Left kidney (tissue), 2 donors: ENCODE data around the gene OSBPL6. TPM values are rescaled to one million over a fixed set of nuclear protein-coding genes. Genes with fewer than 3 reads are reported as not detected.
A peak's percentile ranks its signal among the peaks of the same experiment; 100 is the strongest.

Experiments
- DNase-seq: peaks from one replicate; pipeline ENCODE4 v3.0.0-alpha.2; 2013
- polyA plus RNA-seq: library from polyadenylated mRNA; unstranded; fragments of 120-200 nt; gene quantifications from one replicate; pipeline ENCODE4 v1.2.1, GENCODE V29; 2013; ENCODE audit not compliant: insufficient read length

Gene OSBPL6
- polyA plus RNA-seq, 1 donor = 7.6 TPM

GRCh38 chr2:178238154-178238521, 43.8 kb downstream of the OSBPL6 start:
- DNase-seq = no peak

GRCh38 chr2:178238750-178239149, 44.4 kb downstream of the OSBPL6 start:
- no peak for DNase-seq

GRCh38 chr2:178241844-178242551, 47.7 kb downstream of the OSBPL6 start:
- peak; percentile 57 for DNase-seq

GRCh38 chr2:178242552-178242883, 48.2 kb downstream of the OSBPL6 start:
- no peak for DNase-seq

- no peak for DNase-seq
Measured at GRCh38 chr2:178243961-178244360, 49.6 kb downstream of the OSBPL6 start.

GRCh38 chr2:178244777-178245176, 50.5 kb downstream of the OSBPL6 start:
- no peak for DNase-seq

GRCh38 chr2:178246696-178247095, 52.4 kb downstream of the OSBPL6 start:
- no peak for DNase-seq

GRCh38 chr2:178247250-178247649, 52.9 kb downstream of the OSBPL6 start:
- DNase-seq = no peak

- no peak for DNase-seq
Measured at GRCh38 chr2:178250429-178250828, 56.1 kb downstream of the OSBPL6 start.

- peak; percentile 18 for DNase-seq
Measured at GRCh38 chr2:178251151-178251955, 57.0 kb downstream of the OSBPL6 start.

- no peak for DNase-seq
Measured at GRCh38 chr2:178256382-178257042, 62.2 kb downstream of the OSBPL6 start.

GRCh38 chr2:178257127-178257526, 62.8 kb downstream of the OSBPL6 start:
- no peak for DNase-seq

GRCh38 chr2:178258916-178259315, 64.6 kb downstream of the OSBPL6 start:
- DNase-seq = no peak

GRCh38 chr2:178263159-178263860, 69.0 kb downstream of the OSBPL6 start:
- DNase-seq = no peak

GRCh38 chr2:178264211-178264610, 69.9 kb downstream of the OSBPL6 start:
- no peak for DNase-seq

GRCh38 chr2:178265851-178266250, 71.5 kb downstream of the OSBPL6 start:
- DNase-seq = no peak

GRCh38 chr2:178266445-178266844, 72.1 kb downstream of the OSBPL6 start:
- no peak for DNase-seq

- DNase-seq = no peak
Measured at GRCh38 chr2:178267660-178268059, 73.3 kb downstream of the OSBPL6 start.

- DNase-seq = no peak
Measured at GRCh38 chr2:178268435-178268834, 74.1 kb downstream of the OSBPL6 start.

- DNase-seq = no peak
Measured at GRCh38 chr2:178269438-178270224, 75.3 kb downstream of the OSBPL6 start.

- DNase-seq = no peak
Measured at GRCh38 chr2:178270338-178270737, 76.0 kb downstream of the OSBPL6 start.

- DNase-seq = no peak
Measured at GRCh38 chr2:178271094-178271493, 76.8 kb downstream of the OSBPL6 start.
